ACHN (cell line): ENCODE measurements around the gene SHISA5.

Experiments used
- DNase-seq: peaks from one replicate; pipeline ENCODE4 v3.0.0-alpha.2; 2015
- in situ Hi-C: cut with HindIII; loops from 2 replicates; pipeline ENCODE4 v1.10.0; 2017; ENCODE audit warnings: low sequenced_read_pairs, low pct_ligation_motif_present, low pct_unique_long_range_greater_than_20kb

The SHISA5 gene

DNA sequence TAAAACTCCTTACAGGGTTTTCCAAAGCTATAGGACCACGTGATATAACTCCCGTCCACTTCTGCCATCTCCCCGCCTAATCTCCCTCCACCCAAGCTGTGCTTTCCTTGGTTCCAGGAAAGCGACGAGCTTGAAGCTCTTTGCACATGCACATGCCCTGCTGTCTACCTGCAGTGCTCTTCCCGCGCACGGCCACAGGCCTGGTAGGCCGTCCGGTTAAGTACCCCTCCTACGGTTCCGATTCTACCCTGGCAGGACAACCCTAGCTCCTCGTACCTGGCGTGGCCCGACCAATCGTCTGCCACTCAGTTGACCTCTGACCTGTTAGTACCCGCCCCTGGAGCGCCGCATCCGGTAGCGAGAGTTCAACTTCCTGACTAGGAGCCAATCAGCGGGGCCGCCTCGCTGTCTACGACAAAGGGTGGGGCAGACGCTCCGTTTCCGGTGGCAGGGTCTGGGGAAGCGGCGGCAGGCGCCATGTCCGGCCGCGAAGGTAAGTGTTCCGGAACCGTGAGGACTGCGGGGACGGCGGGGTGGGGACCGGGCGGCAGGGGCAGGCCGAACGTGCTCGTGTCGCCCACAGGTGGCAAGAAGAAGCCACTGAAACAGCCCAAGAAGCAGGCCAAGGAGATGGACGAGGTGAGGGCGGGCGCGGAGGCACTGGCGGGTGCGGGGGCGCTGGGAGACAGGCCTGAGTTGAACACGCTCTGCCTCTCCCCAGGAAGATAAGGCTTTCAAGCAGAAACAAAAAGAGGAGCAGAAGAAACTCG is 64.0 kb downstream of the SHISA5 start, which contains the start of the genes CCDC51 and TMA7:
Gene CCDC51, minus strand, starts transcription at position 300 of the 770 bp plus-strand sequence. CDS start 4,991 bp downstream, outside the sequence.
Gene TMA7, plus strand, starts transcription at position 438 of the 770 bp plus-strand sequence. Its CDS starts 40 bp downstream, at position 478.
- peak; percentile 95 for DNase-seq
- in situ Hi-C loops, result no loop called here

DNA sequence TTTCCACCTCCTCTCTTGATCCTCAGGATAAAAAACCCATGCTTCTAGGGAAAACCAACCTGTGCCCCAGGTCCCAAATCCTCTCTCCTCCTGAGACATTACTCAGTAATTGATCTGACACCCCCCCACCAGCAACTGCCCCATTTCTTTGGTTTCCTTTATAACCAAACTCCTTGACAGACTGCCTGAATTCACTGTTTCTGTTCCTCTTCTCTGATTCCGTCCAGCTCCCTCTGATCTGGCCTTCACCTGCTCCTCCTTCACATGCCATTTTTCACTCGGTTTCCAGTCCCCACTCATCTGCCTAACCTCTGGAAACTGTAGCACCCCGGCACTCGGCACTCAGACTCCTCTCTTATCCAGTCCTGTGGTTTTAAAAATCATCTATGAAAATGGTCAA is 66.2 kb downstream of the SHISA5 start:
- no peak for DNase-seq
- in situ Hi-C loops, result no loop called here

DNA sequence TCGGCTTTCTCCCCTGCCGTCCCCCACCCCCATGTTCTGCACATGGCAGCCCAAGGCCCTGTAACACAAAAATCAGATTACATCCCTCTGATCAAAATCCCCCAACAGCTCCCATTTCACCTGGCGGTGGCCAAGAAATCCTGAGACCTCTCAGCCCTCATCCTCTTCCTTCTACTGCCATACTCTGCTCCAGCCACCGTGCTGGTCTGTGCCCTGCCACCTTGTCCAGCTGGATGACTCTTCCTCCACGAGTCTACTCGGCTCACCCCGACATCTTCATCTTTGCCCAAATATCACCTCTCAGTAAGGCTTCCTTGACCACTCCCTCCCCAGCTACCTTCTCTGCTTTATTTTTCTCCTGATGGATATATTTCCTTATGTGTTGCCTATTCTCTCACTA is 67.1 kb downstream of the SHISA5 start:
- DNase-seq, result no peak
- in situ Hi-C loops, result no loop called here

DNA sequence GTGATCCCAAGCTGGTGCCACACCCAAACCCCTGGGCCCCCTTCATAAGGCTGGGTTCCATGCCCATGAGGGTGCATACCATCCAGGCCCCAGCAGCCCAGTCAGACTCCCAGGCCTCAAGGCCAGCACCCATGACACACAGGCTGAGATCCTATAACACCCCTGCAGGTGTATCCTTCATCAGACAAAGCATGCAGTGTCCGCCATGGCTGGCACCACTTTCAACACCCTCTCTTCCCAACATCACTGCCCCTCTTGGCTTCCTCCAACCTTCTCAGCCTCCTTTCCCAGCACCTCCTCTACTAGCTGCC is 67.5 kb downstream of the SHISA5 start:
- no peak for DNase-seq
- in situ Hi-C loops, result no loop called here

DNA sequence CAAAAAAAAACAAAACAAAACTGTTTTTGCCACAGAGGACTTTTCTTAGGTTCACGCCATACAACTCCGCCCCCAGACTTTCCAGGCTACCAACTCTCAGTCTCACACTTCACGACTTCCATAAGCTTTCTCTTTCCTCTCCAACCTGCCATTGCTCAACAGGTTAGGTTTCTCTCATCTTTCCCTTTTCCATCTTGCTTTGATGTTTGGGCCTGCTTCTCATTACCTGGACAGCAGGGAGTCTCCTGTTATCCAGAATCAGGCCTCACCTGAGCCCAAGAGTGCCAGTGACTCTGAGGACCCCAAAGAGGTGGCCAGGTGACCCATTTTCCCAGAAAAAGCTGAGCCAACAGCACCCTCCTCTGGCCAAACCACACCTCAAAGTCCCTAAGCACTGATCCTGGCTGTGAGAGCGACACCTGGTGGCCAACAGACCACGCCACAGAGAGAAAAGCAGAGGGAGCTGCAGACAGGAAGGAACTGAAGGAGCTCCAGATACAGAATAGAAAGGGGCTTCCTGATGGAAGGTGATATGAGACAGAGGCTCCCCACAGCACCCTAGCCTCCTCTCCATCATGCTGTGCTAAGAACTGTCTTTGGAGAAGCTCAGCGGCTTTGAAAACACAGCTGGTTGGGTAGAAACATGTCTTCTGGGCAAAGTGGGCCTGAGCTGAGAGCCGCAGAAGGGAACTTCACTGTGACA is 68.0 kb downstream of the SHISA5 start:
- in situ Hi-C loops, result no loop called here
- peak; percentile 80 for DNase-seq

DNA sequence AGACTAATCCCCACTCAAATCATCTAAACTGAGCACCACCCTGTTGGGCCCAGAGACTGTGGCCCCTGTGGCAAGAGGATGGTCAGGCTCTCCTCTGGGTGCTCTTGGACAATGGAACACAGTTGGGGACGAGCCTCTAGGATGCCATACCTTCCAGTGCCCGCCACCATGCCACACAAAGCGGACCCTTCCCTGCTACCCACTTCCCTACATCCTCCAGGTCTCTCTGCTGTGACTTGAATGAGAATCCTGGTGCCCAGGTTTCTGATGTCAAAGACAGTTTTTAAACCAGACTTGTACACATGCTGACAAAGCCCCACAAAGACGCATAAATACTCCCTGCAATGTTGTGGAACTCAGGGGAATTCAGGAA is 68.8 kb downstream of the SHISA5 start:
- in situ Hi-C loops, result no loop called here
- DNase-seq, result no peak

DNA sequence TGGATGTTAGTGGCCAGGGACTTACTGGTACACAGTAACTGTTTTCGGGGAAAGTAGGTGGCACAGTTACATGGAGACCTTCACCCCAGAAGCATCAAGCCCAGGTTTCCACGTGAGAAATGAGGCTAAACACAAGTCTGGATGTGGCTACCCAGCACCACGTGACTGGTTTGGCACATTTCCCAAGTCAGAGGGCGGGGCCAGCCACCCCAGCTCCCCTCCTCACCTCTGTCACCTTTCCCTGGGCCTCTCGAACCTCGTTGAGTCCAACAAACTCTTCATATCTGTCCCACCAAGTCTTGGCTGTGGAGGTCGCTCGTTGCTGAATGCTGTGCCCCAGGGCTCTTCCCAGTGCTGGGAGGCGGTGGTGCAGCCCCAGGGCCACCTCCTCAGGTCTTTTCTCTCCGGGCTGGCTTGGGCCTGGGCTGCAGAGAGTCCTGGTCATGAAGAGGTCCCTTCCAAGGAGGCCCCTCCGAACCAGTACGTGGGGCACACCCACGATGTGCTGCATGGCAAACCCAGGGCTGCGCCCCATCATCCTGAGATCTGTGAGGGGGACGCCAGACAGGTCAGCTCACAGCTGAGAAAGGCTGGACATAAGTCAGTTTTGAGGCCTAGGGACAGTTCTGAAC is 69.3 kb downstream of the SHISA5 start:
- no peak for DNase-seq
- in situ Hi-C loops, result no loop called here

DNA sequence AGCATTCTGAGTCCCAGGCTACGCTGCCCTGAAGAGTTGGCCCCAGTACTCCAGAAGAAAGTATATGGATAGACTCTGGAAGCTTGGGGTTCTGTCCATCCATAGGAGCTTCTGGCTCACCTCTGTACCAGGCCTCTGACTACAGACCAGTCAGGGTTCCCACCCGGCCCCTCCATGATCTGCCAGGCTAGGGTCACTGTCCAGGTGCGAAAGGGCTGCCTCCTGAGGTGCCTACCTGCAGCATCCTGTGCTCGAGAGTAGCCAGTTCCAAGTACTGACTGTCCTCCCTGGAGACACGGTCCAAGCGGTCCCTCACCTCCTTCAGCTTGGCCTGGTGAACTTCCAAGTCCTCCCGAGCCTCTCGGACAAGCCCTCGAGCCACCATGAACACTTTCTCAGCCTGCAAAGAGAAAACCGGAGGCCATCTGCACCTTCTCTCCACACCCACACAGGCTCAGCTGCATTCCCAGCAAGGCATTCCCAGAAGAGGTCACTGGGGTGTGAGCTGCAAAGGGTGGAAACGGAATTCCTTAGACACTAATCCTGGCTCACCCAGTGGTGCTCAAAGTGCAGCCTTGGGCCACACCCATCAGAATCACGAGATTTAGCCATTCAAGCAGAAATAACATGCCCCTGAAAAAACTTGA is 70.4 kb downstream of the SHISA5 start:
- peak; percentile 76 for DNase-seq
- in situ Hi-C loops, result no loop called here

DNA sequence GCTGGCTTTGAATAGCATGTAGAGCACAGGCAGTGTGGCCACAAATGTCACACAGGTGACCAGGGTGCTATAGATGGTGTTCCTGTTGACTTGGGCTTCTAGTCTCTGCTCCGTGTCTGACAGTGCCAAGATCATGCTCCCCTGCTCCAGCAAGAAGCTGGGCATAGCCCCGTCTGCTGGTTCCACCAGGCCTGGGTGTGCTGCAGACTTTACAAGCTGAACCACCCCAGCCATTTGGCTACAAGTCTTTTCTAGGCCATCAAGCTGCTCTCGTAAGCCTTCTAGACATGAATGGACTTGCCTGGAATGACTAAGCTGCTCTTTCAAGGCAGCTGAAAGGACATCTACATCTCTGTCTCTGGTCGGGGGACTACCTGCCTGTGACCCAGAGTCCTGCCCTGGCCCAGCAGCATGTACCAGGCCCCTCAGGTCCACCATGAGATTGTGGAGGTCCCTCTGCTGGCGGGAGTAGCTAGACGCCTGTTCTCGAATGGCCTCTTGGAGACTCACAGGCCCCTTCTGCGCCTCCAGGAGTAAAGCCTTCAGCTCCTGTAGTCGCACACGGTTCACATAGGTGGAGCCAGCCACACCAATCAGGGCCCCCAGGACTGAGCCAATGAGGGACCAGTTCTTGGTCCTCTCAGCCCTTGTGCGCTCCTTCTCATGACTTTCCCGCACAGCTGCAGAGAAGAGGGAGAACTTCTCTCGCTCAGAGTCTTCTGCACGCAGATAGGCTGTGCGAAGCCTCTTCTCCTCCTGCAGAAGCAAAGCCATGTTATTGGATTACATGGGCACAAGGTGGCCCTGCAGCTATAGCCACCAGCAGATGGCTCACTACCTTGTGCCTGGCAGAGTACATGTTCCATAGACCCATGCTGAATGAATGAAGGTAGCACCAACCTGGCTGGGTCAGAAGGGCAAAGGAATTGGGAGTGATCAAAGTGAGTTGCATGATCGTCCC is 71.3 kb downstream of the SHISA5 start:
- in situ Hi-C loops, result no loop called here
- DNase-seq, result peak; percentile 24

DNA sequence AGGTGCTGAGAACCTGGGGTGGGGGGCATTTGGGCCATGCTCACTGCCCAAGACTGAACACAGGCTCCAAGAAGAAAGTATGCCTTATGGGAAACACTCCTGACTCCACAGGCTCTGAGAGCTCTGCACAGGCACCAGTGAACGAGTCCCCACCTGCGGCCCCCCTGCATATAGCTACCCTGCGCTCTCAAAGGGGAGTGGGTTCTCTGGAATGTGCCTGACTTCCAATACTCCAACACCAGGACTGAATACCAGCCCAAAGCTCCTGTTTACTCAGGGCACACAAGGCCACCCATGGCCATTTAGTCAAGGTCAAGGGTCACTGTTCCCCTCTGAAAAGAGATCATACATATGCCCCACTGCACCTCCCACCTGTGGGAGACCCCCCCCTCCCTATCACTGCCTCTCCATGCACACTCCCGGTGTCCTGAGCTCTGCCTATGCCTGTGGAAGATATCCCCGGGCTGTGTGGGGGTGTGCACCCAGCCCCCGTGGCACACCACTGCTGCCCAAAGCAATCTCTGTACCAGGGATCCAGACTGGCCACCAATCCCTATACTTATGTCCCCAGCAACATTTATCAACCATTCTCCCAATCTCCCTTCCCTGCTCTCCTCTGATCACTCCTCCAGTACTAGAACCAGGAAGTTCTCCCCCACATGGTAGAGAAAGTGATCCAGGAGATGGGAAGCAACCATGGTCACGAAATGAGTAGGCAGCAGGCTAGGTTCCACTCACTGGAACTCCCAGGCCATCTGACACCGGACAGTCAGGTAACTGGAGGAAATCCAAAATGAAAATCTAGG is 72.5 kb downstream of the SHISA5 start:
- in situ Hi-C loops, result no loop called here

DNA sequence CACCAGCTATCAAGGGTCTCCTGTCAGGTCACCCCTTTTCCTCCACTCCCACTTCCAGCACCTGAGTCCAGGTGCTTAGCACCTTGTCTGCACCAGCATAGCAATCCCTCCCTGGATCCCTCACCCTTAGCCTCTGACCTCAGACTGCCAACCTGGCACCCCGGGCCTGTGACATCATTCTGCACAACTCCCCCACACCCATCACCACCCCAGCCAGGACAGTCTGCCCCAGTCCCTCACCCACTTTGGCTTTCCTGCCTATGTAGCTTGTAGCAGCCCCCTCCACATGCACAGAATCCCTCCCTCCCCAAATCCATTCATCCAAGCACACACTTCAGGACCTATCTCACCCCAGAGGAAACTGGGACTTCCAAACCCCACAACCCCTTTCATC is 73.3 kb downstream of the SHISA5 start:
- in situ Hi-C loops, result no loop called here
- no peak for DNase-seq

More for the DNA sequence above, 72.5 kb downstream of the SHISA5 start:
- no peak for DNase-seq

DNA sequence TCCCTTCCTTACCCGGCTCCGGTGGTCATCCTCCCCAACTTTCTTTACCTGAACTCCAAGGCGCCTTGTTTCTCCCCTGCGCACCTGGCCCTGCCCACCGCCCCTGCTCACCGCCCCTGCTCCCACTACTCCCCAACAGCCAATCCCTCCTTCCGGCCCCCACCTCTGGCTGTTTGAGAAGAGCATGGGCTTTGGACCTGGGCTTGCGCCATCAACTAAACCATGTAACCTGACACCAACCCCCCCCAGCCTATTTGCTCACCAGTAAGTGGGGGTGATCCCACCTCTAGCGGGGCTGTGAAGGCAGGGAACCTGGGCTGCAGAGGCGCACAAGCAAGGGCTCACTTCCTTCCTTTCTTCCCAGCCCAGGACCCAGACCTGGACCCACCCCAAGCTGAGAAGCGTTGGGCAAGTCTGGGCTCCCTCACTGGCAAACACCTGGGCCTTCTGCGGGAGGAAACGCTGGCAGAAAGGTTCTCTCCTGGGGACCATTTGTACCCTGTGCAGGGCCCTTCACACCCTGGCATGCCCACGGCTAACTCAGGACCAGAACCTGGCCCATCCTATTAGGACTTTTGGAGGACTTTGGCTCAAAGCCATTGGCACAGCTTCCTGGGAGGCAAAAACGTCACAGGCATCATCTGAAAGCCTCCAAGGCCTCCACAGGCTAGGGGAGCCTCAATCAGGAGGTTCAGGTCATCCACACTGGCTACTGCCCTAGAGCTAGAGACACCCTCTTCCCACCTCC is 73.8 kb downstream of the SHISA5 start, which contains the start of gene PLXNB1:
Gene PLXNB1, minus strand, starts transcription at position 127 of the 748 bp plus-strand sequence. CDS start 5,475 bp downstream, outside the sequence.
- peak; percentile 15 for DNase-seq
- in situ Hi-C loops, result no loop called here

DNA sequence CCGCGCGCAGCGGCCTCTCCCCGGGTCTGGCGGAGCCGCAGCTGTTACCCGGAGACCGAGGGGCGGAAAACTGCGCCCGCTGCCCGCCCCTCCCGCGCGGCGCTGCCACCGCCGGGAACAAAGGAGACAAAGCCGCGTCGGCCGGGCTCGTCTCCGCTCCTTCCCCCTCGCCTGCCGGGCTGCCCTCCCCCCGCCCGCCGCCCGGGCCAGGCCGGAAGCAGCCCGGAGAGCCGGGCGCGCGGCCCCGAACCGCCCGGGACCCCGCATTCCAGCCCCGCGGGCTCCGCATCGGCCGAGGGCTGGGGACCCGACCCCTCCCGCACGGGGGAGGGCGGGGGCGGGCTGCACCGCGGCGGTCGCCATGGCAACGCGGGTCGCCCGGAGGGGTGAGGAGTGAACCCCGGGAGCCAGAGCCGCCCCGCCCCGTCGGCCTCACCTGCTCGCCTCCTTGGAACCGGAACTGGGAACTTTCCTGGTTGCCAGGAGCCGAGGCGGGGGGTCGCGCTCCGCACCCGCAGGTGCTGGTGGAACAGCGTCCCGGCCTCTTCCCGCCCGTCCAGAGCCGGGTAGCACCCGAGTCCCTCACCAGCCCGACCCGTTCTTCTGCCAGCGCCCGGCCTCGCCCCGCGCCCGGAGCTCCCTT is 74.5 kb downstream of the SHISA5 start:
- DNase-seq, result peak; percentile 35
- in situ Hi-C loops, result no loop called here

DNA sequence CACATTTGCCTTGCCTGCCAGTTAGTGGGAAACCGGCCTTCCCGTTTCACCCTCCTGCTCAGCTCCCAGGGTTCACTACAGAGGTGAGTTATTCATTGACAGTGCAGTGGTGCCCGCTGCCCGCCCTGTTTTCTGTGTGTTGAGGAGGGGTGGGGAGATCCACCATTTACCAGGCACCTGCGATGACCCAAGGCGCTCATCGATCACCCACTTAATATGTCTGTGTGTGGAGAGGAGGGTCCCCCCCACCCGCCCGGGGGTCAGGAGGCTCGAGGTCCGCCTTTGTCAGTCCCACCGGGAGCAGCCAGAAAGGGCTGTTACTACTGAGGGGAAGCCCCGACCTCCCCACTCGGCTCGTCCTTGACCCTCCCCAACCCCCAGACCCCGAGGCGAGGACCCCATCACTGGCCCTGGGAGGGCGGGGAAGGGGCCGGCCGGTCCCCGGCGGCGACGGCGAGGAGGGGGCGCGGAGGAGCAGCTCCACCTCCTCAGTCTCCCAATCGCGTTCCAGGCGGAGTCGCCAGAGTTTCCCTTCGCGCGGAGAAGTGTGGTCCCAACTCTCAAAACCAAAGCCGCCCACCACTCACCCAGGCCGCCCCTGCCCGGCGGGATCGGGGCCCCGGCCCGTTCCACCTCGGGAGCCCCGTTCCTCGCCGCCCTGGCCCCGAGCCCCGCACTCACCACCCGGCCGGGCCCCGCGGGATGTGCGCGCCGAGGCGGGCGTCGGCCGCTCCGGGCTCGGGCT is 75.2 kb downstream of the SHISA5 start:
- DNase-seq, result peak; percentile 81
- in situ Hi-C loops, result no loop called here

DNA sequence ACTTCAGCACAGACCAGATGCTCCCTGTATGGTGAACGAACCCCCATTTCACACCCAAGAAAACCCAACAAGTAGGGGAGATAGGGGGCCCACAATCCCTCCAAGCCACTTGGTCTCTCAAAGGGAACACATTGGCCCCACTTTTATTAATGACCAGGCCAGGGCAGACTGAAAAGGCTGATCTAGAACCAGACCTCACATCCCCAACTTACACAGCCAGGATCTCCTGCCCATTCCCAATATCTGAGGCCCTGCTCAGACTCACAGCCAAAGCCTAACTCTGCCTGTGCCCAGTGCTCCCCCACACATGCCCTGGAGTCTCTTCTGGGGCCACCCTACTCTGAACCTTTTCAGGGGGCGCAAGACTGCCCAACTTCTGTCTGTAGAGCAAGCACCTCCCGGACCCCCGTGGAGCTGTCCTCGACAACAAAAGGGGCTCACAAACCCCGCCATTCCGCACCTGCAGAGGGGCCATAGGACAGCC is 75.8 kb downstream of the SHISA5 start:
- in situ Hi-C loops, result no loop called here
- DNase-seq, result no peak

DNA sequence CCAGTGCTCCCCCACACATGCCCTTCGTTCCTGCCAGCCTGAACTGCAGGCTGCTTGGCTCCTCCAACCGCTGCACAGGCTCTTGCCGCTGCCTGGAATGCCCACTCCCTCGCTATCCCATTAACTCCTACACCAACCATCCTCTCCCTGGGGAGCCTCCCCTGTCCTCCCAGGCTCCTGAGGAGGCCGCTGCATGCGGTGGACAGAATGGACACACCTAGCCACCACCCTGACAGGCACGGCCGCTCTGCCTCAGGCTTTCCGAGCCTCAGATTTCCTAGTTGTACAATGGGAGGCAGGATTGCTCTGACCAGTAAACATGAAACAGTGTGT is 76.4 kb downstream of the SHISA5 start:
- DNase-seq, result no peak
- in situ Hi-C loops, result no loop called here
